B cell (primary cell): ENCODE measurements around the gene RELB. TPM values are rescaled to one million over a fixed set of nuclear protein-coding genes. Genes with fewer than 3 reads are reported as not detected.

ENCODE experiments used
- ATAC-seq: fragments of 200-7000 bp; cut with Tn5 transposase; one replicate; pipeline ENCODE4 v1.10.0; 2021; ENCODE audit warnings: low read depth, mild to moderate bottlenecking, moderate number of reproducible peaks, moderate library complexity
- CTCF ChIA-PET: fragments of 350-600 bp; sonication (Branson Sonifier 250); formaldehyde crosslinking; loops from one replicate; lab custom pipeline; 2021; ENCODE audit warnings: antibody characterized with exemption, inconsistent platforms; lab: Charles Lee
- POLR2A ChIA-PET: fragments of 350-600 bp; sonication (Branson Sonifier 250); formaldehyde crosslinking; loops from one replicate; lab custom pipeline; 2021; ENCODE audit warnings: antibody characterized with exemption; lab: Charles Lee
- DNase-seq: peaks from one replicate; pipeline ENCODE4 v3.0.0; 2013
- H2AFZ ChIP-seq: 2 replicates; pipeline ENCODE4 v1.6.1; 2012; ENCODE audit warnings: mild to moderate bottlenecking, low read depth, low read length; ENCODE audit not compliant: insufficient read depth, poor library complexity, severe bottlenecking
- H3K27ac ChIP-seq, 2 donors: 1 replicate in 1 of 2; 2 replicates in 1 of 2; pipeline ENCODE4 v1.5.1; 2012 to 2013; ENCODE audit warnings: low read length in 2 of 2, mild to moderate bottlenecking in 2 of 2, moderate library complexity in 1 of 2
- H3K27me3 ChIP-seq, 4 experiments: fragments of 200-600 bp in 1 of 4; sonication (generic) in 1 of 4; replicated peaks in 1 of 4; 1 replicate in 2 of 4; 2 replicates in 2 of 4; pipeline versions ENCODE4 v1.6.1 to v1.7.0; 2013 to 2016; ENCODE audit warnings: low read length in 3 of 4, mild to moderate bottlenecking in 2 of 4, mixed read lengths in 1 of 4, moderate library complexity in 1 of 4; ENCODE audit not compliant: insufficient read depth in 4 of 4, control insufficient read depth in 3 of 4; ENCODE audit errors: control extremely low read depth in 1 of 4
- H3K36me3 ChIP-seq, 2 experiments: replicated peaks in 1 of 2; 1 replicate in 1 of 2; 2 replicates in 1 of 2; pipeline versions ENCODE4 v1.6.1 to v1.7.1; 2013; ENCODE audit warnings: low read length in 1 of 2; ENCODE audit not compliant: insufficient read depth in 2 of 2, control insufficient read depth in 1 of 2; ENCODE audit errors: control extremely low read depth in 1 of 2, extremely low read depth in 1 of 2
- H3K4me1 ChIP-seq, 2 donors: fragments of 200-600 bp in 1 of 2; sonication (generic) in 1 of 2; 1 replicate in 1 of 2; 2 replicates in 1 of 2; pipeline versions ENCODE4 v1.5.1 to v1.6.1; 2013 to 2017; ENCODE audit warnings: low read length in 2 of 2; ENCODE audit not compliant: control insufficient read depth in 2 of 2, insufficient read depth in 2 of 2
- H3K4me2 ChIP-seq: replicated peaks from 2 replicates; pipeline ENCODE3; 2012; ENCODE audit warnings: mild to moderate bottlenecking, low read depth, low read length; ENCODE audit not compliant: poor library complexity, severe bottlenecking
- H3K4me3 ChIP-seq, 5 experiments: fragments of 200-600 bp in 1 of 5; sonication (generic) in 1 of 5; 1 replicate in 3 of 5; 2 replicates in 2 of 5; pipeline versions ENCODE4 v1.5.1 to v1.7.0; 2011 to 2016; ENCODE audit warnings: low read length in 4 of 5, mild to moderate bottlenecking in 4 of 5, low read depth in 2 of 5, control low read depth in 1 of 5, moderate library complexity in 1 of 5; ENCODE audit not compliant: insufficient read depth in 1 of 5; ENCODE audit errors: control extremely low read depth in 1 of 5, extremely low read depth in 1 of 5
- H3K79me2 ChIP-seq: fragments of 200-600 bp; sonication (generic); one replicate; pipeline ENCODE4 v1.6.0; 2016; ENCODE audit warnings: low read length; ENCODE audit not compliant: control insufficient read depth, insufficient read depth
- H3K9ac ChIP-seq: fragments of 200-600 bp; sonication (generic); 2 replicates; pipeline ENCODE4 v1.6.1; 2017; ENCODE audit warnings: mild to moderate bottlenecking, low read length, moderate library complexity
- H3K9me3 ChIP-seq, 3 donors: one replicate each; pipeline versions ENCODE4 v1.6.1 to v1.7.1; 2013; ENCODE audit warnings: low read length in 2 of 3; ENCODE audit not compliant: control insufficient read depth in 2 of 3, insufficient read depth in 1 of 3; ENCODE audit errors: control extremely low read depth in 1 of 3
- H4K20me1 ChIP-seq: 2 replicates; pipeline ENCODE4 v1.6.0; 2012; ENCODE audit warnings: mild to moderate bottlenecking, low read length; ENCODE audit not compliant: insufficient read depth, control insufficient read depth, poor library complexity, severe bottlenecking
- H3K27ac Mint-ChIP-seq: one replicate; pipeline ENCODE4 v1.8.0; 2021; ENCODE audit warnings: mixed read lengths
- H3K27me3 Mint-ChIP-seq: one replicate; pipeline ENCODE4 v1.8.0; 2021; ENCODE audit warnings: mixed read lengths
- H3K4me1 Mint-ChIP-seq: one replicate; pipeline ENCODE4 v1.8.0; 2021; ENCODE audit warnings: mixed read lengths
- H3K4me3 Mint-ChIP-seq: one replicate; pipeline ENCODE4 v1.8.0; 2021; ENCODE audit warnings: mixed read lengths
- H3K9me3 Mint-ChIP-seq: one replicate; pipeline ENCODE4 v1.8.0; 2022; ENCODE audit warnings: mixed read lengths; ENCODE audit not compliant: insufficient read depth
- CTCF ChIP-seq: fragments of 200-600 bp; IDR thresholded peaks from one replicate; pipeline ENCODE4 v1.8.0; 2022; ENCODE audit warnings: antibody characterized with exemption, mild to moderate bottlenecking
- EZH2 ChIP-seq: IDR thresholded peaks from 2 replicates; pipeline ENCODE4 v1.6.1; 2012; ENCODE audit warnings: borderline replicate concordance, low read depth, mild to moderate bottlenecking, moderate library complexity, low read length; ENCODE audit not compliant: insufficient read depth, poor library complexity, severe bottlenecking
- WGBS: methylation state at CpG from one replicate; pipeline ENCODE4 v1.1.5; 2013; ENCODE audit warnings: missing lambda C conversion rate; ENCODE audit not compliant: insufficient coverage; 5-methylcytosine and 5-hydroxymethylcytosine counted together
- intact Hi-C: fragments of 100-400 bp; cut with micrococcal nuclease; formaldehyde crosslinking; loops from one replicate; pipeline ENCODE4 v1.10.0; 2022
- polyA plus RNA-seq: library from polyadenylated mRNA; depleted of rRNA; stranded (reverse); fragments of >200 nt; gene quantifications from 2 replicates; pipeline ENCODE4 v1.2.3, GENCODE V29; 2012
- total RNA-seq, 2 donors: library from RNA; stranded (reverse); fragments of 120-200 nt in 1 of 2; gene quantifications; 1 replicate in 1 of 2; 2 replicates in 1 of 2; pipeline versions ENCODE4 v1.2.3 to v1.2.4, GENCODE V29; 2013 to 2022

The RELB gene
- total and polyA plus RNA-seq, 2 donors (not counting 1 experiment from before 2014, with no cell fraction given), result 63.8 to 106 TPM

- H3K79me2 ChIP-seq, result peaks cover 40% of the 10 kb centered on the region
- no peak overlapping the region for H3K9ac ChIP-seq
- H3K4me1 ChIP-seq, result peaks cover 4 to 8% of the 10 kb centered on the region in 2 donors
- no peaks in the 10 kb centered on the region for H3K27me3 ChIP-seq
- DNase-seq, result no peak
- H2AFZ ChIP-seq, result no peak overlapping the region
- H3K4me3 ChIP-seq, result no peak overlapping the region
- no peak for ATAC-seq
- no peak overlapping the region for H3K27ac ChIP-seq
- Mint-ChIP-seq H3K4me3 (no peak overlapping the region), H3K4me1 (peaks cover 20% of the 10 kb centered on the region), H3K27me3 (no peaks in the 10 kb centered on the region), H3K27ac (peak overlapping the region; percentile 70), H3K9me3 (no peaks in the 10 kb centered on the region)
- CTCF ChIA-PET, result interaction anchor here (0.9 kb wide), 1 partner anchor 50 kb away, joined by 4 read pairs; no protein-coding TSS in a partner anchor
- H4K20me1 ChIP-seq, result peaks cover 38% of the 10 kb centered on the region
- no peak overlapping the region for H3K4me2 ChIP-seq
- intact Hi-C loops, result no loop called here
- H3K9me3 ChIP-seq, result no peaks in the 10 kb centered on the region
- peaks cover 1 to 49% of the 10 kb centered on the region in 2 experiments for H3K36me3 ChIP-seq
- WGBS, result 80% methylated on average over 4 of the region's 9 CpGs
- no peak for TF ChIP-seq CTCF
- TF ChIP-seq EZH2, result no peak
- POLR2A ChIA-PET, result interaction anchor here (0.6 kb wide), 1 partner anchor 38 kb away, joined by 5 read pairs; no protein-coding TSS in a partner anchor
Observed at GRCh38 chr19:45009625-45010255, 8.5 kb downstream of the RELB start.

- peaks cover 35% of the 10 kb centered on the region for H4K20me1 ChIP-seq
- H3K9me3 ChIP-seq, result no peaks in the 10 kb centered on the region
- H2AFZ ChIP-seq, result no peak overlapping the region
- peaks cover 1 to 51% of the 10 kb centered on the region in 2 experiments for H3K36me3 ChIP-seq
- intact Hi-C loops, result no loop called here
- no peak for TF ChIP-seq CTCF
- no peak for TF ChIP-seq EZH2
- no peak overlapping the region for H3K9ac ChIP-seq
- WGBS, result 40% methylated on average over 3 of the region's 6 CpGs
- H3K27ac Mint-ChIP-seq, result peak overlapping the region; percentile 70
- H3K27ac ChIP-seq, result no peak overlapping the region
- DNase-seq, result no peak
- H3K4me3 ChIP-seq, result no peak overlapping the region
- peaks cover 4 to 10% of the 10 kb centered on the region in 2 donors for H3K4me1 ChIP-seq
- ChIA-PET CTCF (interaction anchor here (0.9 kb wide), 1 partner anchor 49 kb away, joined by 4 read pairs; no protein-coding TSS in a partner anchor), POLR2A (interaction anchor here (0.6 kb wide), 1 partner anchor 39 kb away, joined by 5 read pairs; no protein-coding TSS in a partner anchor)
- no peak overlapping the region for H3K4me3 Mint-ChIP-seq
- no peaks in the 10 kb centered on the region for H3K27me3 Mint-ChIP-seq
- H3K4me2 ChIP-seq, result no peak overlapping the region
- no peaks in the 10 kb centered on the region for H3K27me3 ChIP-seq
- no peaks in the 10 kb centered on the region for H3K9me3 Mint-ChIP-seq
- H3K79me2 ChIP-seq, result peaks cover 38% of the 10 kb centered on the region
- peaks cover 18% of the 10 kb centered on the region for H3K4me1 Mint-ChIP-seq
- ATAC-seq, result no peak
Observed at GRCh38 chr19:45010306-45010705, 9.0 kb downstream of the RELB start.
